22Rv1 (cell line): ENCODE data around the gene KIF17.

Experiments used
- CTCF ChIP-seq: fragments of 450-650 bp; IDR thresholded peaks from 2 replicates; pipeline ENCODE4 v1.5.1; 2017; ENCODE audit warnings: mild to moderate bottlenecking
- ZFX ChIP-seq: fragments of 450-650 bp; IDR thresholded peaks from 2 replicates; pipeline ENCODE4 v1.6.1; 2017; ENCODE audit warnings: antibody characterized with exemption, borderline replicate concordance

DNA sequence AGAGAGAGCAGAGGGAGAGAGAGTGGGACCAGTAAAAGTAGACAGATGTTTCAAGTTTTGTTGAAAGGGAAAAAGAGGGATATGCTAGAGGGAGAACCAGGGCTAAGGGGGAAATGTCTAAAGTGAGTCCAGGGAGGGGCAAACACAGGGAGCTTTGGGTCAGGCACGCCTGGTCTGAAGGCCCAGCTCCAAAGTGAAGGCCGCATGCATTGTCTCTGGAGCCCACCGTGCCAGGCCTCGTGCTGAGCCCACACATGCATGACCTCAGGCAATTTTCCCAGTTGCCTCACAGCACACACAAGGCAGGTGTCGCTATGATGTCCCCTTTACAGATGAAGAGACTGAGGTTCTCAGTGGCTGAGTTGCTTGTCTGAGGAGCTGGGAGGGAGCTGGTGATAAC lies 16.0 kb downstream of the KIF17 start:
- TF ChIP-seq CTCF (no peak), ZFX (no peak)
